GM23338 (cell line): Measurements from ENCODE around the gene PGA3. TPM values are rescaled to one million over a fixed set of nuclear protein-coding genes. Genes with fewer than 3 reads are reported as not detected.

Experiments
- ATAC-seq: fragments of 200-7000 bp; cut with Tn5 transposase; 3 replicates; pipeline ENCODE4 v1.9.1; 2020
- DNase-seq: peaks from one replicate; pipeline ENCODE4 v3.0.0-alpha.2; 2015; ENCODE audit warnings: low spot score
- H2AFZ ChIP-seq: fragments of 200-600 bp; sonication (generic); 2 replicates; pipeline ENCODE4 v1.8.0; 2016; ENCODE audit warnings: antibody characterized with exemption, mild to moderate bottlenecking, moderate library complexity
- H3F3A ChIP-seq: fragments of 200-600 bp; sonication (generic); replicated peaks from 2 replicates; pipeline ENCODE4 v1.8.0; 2017; ENCODE audit warnings: antibody characterized with exemption, mixed run types, low read depth
- H3K27ac ChIP-seq: fragments of 200-600 bp; sonication (generic); 2 replicates; pipeline ENCODE4 v1.6.1; 2016; ENCODE audit warnings: low read depth
- H3K27me3 ChIP-seq: fragments of 200-600 bp; sonication (generic); 2 replicates; pipeline ENCODE4 v1.8.0; 2016; ENCODE audit warnings: mild to moderate bottlenecking, mixed run types, moderate library complexity; ENCODE audit not compliant: insufficient read depth
- H3K36me3 ChIP-seq: fragments of 200-600 bp; sonication (generic); 2 replicates; pipeline ENCODE4 v1.8.0; 2016; ENCODE audit warnings: mild to moderate bottlenecking; ENCODE audit not compliant: insufficient read depth
- H3K4me1 ChIP-seq: fragments of 200-600 bp; sonication (generic); 2 replicates; pipeline ENCODE4 v1.8.0; 2016; ENCODE audit warnings: mild to moderate bottlenecking, moderate library complexity; ENCODE audit not compliant: insufficient read depth
- H3K4me2 ChIP-seq: fragments of 200-600 bp; sonication (generic); 2 replicates; pipeline ENCODE4 v1.7.1; 2017; ENCODE audit warnings: mixed run types
- H3K4me3 ChIP-seq: fragments of 200-600 bp; sonication (generic); 2 replicates; pipeline ENCODE4 v1.6.1; 2016; ENCODE audit warnings: mixed run types
- H3K79me2 ChIP-seq: fragments of 200-600 bp; sonication (generic); replicated peaks from 2 replicates; pipeline ENCODE4 v1.8.0; 2017; ENCODE audit warnings: mild to moderate bottlenecking; ENCODE audit not compliant: insufficient read depth
- H3K9me2 ChIP-seq: fragments of 200-600 bp; sonication (generic); 2 replicates; pipeline ENCODE4 v1.8.0; 2017; ENCODE audit not compliant: insufficient read depth
- H4K20me1 ChIP-seq: fragments of 200-600 bp; sonication (generic); replicated peaks from 2 replicates; pipeline ENCODE4 v1.8.0; 2017; ENCODE audit warnings: mild to moderate bottlenecking; ENCODE audit not compliant: insufficient read depth
- H3K27ac Mint-ChIP-seq: 2 replicates; pipeline ENCODE4 v1.8.0; 2020; ENCODE audit warnings: inconsistent platforms, mild to moderate bottlenecking, moderate library complexity, mixed read lengths
- H3K27me3 Mint-ChIP-seq: 3 replicates; pipeline ENCODE4 v1.8.0; 2022; ENCODE audit warnings: low read depth, mild to moderate bottlenecking, moderate library complexity, mixed read lengths, inconsistent platforms; ENCODE audit not compliant: insufficient read depth, poor library complexity
- H3K36me3 Mint-ChIP-seq: 3 replicates; pipeline ENCODE4 v1.8.0; 2021; ENCODE audit warnings: low read depth, mild to moderate bottlenecking, inconsistent platforms, moderate library complexity, mixed read lengths
- H3K4me1 Mint-ChIP-seq: 3 replicates; pipeline ENCODE4 v1.8.0; 2020; ENCODE audit warnings: mild to moderate bottlenecking, inconsistent platforms, mixed read lengths
- H3K4me3 Mint-ChIP-seq: 3 replicates; pipeline ENCODE4 v1.8.0; 2021; ENCODE audit warnings: moderate library complexity, mild to moderate bottlenecking, inconsistent platforms, mixed read lengths
- H3K9me3 Mint-ChIP-seq: 3 replicates; pipeline ENCODE4 v1.8.0; 2020; ENCODE audit warnings: moderate library complexity, mild to moderate bottlenecking, inconsistent platforms, mixed read lengths
- CREB1 ChIP-seq: fragments of 250-450 bp; sonication (Bioruptor Pico); IDR thresholded peaks from 2 replicates; pipeline ENCODE4 v1.5.0; 2020; ENCODE audit warnings: low read depth, mild to moderate bottlenecking, moderate library complexity
- EZH2 ChIP-seq: fragments of 200-600 bp; sonication (generic); IDR thresholded peaks from one replicate; pipeline ENCODE4 v1.8.0; 2017; ENCODE audit warnings: antibody characterized with exemption, mild to moderate bottlenecking, low read depth; ENCODE audit not compliant: unreplicated experiment
- EZH2phosphoT487 ChIP-seq: fragments of 200-600 bp; sonication (generic); IDR thresholded peaks from one replicate; pipeline ENCODE4 v1.8.1; 2018; ENCODE audit warnings: antibody characterized with exemption; ENCODE audit not compliant: unreplicated experiment
- JUNB ChIP-seq: IDR thresholded peaks from one replicate; pipeline ENCODE4 v1.6.1; 2016; ENCODE audit warnings: antibody characterized with exemption; ENCODE audit not compliant: unreplicated experiment
- NANOG ChIP-seq: IDR thresholded peaks from 2 replicates; pipeline ENCODE4 v1.6.1; 2016; ENCODE audit warnings: antibody characterized with exemption, borderline replicate concordance
- POLR2AphosphoS5 ChIP-seq: IDR thresholded peaks from 2 replicates; pipeline ENCODE4 v1.6.1; 2016; ENCODE audit warnings: antibody characterized with exemption, low read depth
- REST ChIP-seq: IDR thresholded peaks from one replicate; pipeline ENCODE4 v1.6.1; 2018; ENCODE audit warnings: antibody characterized with exemption; ENCODE audit not compliant: unreplicated experiment
- polyA plus RNA-seq: library from polyadenylated mRNA; unstranded; fragments of >200 nt; fragmentation: Nextera tagmentation; extraction: Ambion mirVana; gene quantifications from 2 replicates; pipeline ENCODE4 v1.2.1, GENCODE V29; 2016
- total RNA-seq: library from RNA; depleted of rRNA; stranded (reverse); fragments of >200 nt; shearing (Covaris generic); gene quantifications from 2 replicates; pipeline ENCODE4 v1.2.3, GENCODE V29; 2014
- TF ChIP-seq, protein P1 (sequence below): IDR thresholded peaks from 2 replicates; pipeline ENCODE4 v1.6.1; 2016; ENCODE audit warnings: antibody characterized with exemption

The PGA3 gene
- total and polyA plus RNA-seq, 2 experiments from 2014 or later: 0.37 TPM; not detected in 1

- TF ChIP-seq REST: no peak
- 0 out of 2 replicates have a peak, but pooled peaks have one; percentile 42 for TF ChIP-seq CREB1
Observed at GRCh38 chr11:61161190-61162091, 41.9 kb upstream of the PGA3 start, which contains the start of gene VPS37C (continued).

- Histone ChIP-seq H3F3A (0 out of 2 replicates have a peak, but pooled peaks cover 10% of the 10 kb centered on the region), H3K4me3 (peak overlapping the region; percentile 77), H3K36me3 (no peaks in the 10 kb centered on the region), H2AFZ (0 out of 2 replicates have a peak overlapping the region, but pooled peaks have one; percentile 9), H3K4me1 (peaks cover 12% of the 10 kb centered on the region), H4K20me1 (peaks cover 9% of the 10 kb centered on the region; the same call in 1 of the 2 replicates), H3K79me2 (peaks cover 30% of the 10 kb centered on the region), H3K27me3 (no peaks in the 10 kb centered on the region), H3K9me2 (no peaks in the 10 kb centered on the region), H3K27ac (peak overlapping the region; percentile 86), H3K4me2 (peak overlapping the region; percentile 75)
- peak overlapping the region; percentile 93 for H3K4me3 Mint-ChIP-seq
- peaks cover 26% of the 10 kb centered on the region for H3K4me1 Mint-ChIP-seq
- peak; percentile 57 for DNase-seq
- no peak for ATAC-seq
- H3K36me3 Mint-ChIP-seq: no peaks in the 10 kb centered on the region
- peaks cover 3% of the 10 kb centered on the region for H3K27me3 Mint-ChIP-seq
- H3K9me3 Mint-ChIP-seq: peaks cover 3% of the 10 kb centered on the region; the same call in 2 of the 3 replicates
- peak overlapping the region; percentile 97 for H3K27ac Mint-ChIP-seq
- TF ChIP-seq EZH2phosphoT487 (no peak), EZH2 (no peak), NANOG (no peak), JUNB (no peak), CREB1 (no peak), POLR2AphosphoS5 (no peak), REST (no peak)
- TF ChIP-seq, protein P1, sequence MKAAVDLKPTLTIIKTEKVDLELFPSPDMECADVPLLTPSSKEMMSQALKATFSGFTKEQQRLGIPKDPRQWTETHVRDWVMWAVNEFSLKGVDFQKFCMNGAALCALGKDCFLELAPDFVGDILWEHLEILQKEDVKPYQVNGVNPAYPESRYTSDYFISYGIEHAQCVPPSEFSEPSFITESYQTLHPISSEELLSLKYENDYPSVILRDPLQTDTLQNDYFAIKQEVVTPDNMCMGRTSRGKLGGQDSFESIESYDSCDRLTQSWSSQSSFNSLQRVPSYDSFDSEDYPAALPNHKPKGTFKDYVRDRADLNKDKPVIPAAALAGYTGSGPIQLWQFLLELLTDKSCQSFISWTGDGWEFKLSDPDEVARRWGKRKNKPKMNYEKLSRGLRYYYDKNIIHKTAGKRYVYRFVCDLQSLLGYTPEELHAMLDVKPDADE: no peak
Observed at GRCh38 chr11:61162092-61162941, 41.0 kb upstream of the PGA3 start.
